HepG2 (cell line): ENCODE data around the gene PTPRCAP. TPM values are rescaled to one million over a fixed set of nuclear protein-coding genes. Genes with fewer than 3 reads are reported as not detected.

ENCODE experiments used
- ETV5 ChIP-seq: IDR thresholded peaks from 2 replicates; pipeline ENCODE4 v1.6.1; 2018; ENCODE audit warnings: missing biosample characterization, missing genetic modification reagents, inconsistent platforms, borderline replicate concordance
- ETV6 ChIP-seq: sonication (generic); formaldehyde crosslinking; conservative IDR thresholded peaks from 2 replicates; pipeline ENCODE4 v1.4.0; 2020; ENCODE audit warnings: missing genetic modification reagents
- HNRNPUL1 ChIP-seq: fragments of 200-400 bp; formaldehyde crosslinking; IDR thresholded peaks from 2 replicates; pipeline ENCODE4 v1.6.1; 2017; ENCODE audit warnings: low read depth, mild to moderate bottlenecking, low read length, moderate library complexity
- SNAI1 ChIP-seq: sonication (generic); formaldehyde crosslinking; IDR thresholded peaks from 2 replicates; pipeline ENCODE4 v1.5.0; 2020; ENCODE audit warnings: mild to moderate bottlenecking, missing genetic modification reagents, borderline replicate concordance
- UBTF ChIP-seq: sonication (generic); formaldehyde crosslinking; IDR thresholded peaks from 2 replicates; pipeline ENCODE4 v1.4.0; 2020; ENCODE audit warnings: mild to moderate bottlenecking, missing genetic modification reagents
- ZNF143 ChIP-seq: sonication (generic); formaldehyde crosslinking; IDR thresholded peaks from 2 replicates; pipeline ENCODE4 v1.4.0; 2020; ENCODE audit warnings: missing genetic modification reagents
- ZNF263 ChIP-seq: sonication (generic); formaldehyde crosslinking; IDR thresholded peaks from 2 replicates; pipeline ENCODE4 v1.4.0; 2020; ENCODE audit warnings: missing genetic modification reagents
- ZNF318 ChIP-seq: sonication (generic); formaldehyde crosslinking; IDR thresholded peaks from 2 replicates; pipeline ENCODE4 v1.4.0; 2020; ENCODE audit warnings: mild to moderate bottlenecking, missing genetic modification reagents
- ZNF468 ChIP-seq: sonication (generic); formaldehyde crosslinking; IDR thresholded peaks from 2 replicates; pipeline ENCODE4 v1.8.0; 2022; ENCODE audit warnings: mild to moderate bottlenecking, moderate library complexity, missing genetic modification reagents
- ZNF609 ChIP-seq: sonication (generic); formaldehyde crosslinking; IDR thresholded peaks from 2 replicates; pipeline ENCODE4 v1.4.0; 2020; ENCODE audit warnings: mild to moderate bottlenecking, missing genetic modification reagents, borderline replicate concordance
- ZNF724P ChIP-seq: sonication (generic); formaldehyde crosslinking; IDR thresholded peaks from 2 replicates; pipeline ENCODE4 v1.8.0; 2022; ENCODE audit warnings: missing genetic modification reagents, borderline replicate concordance
- polyA plus RNA-seq, 8 experiments: library from polyadenylated mRNA; depleted of rRNA in 3 of 8; stranded (reverse) in 7 of 8; unstranded in 1 of 8; fragments of >200 nt; fragmentation: Illumina TruSeq in 4 of 8; extraction: Trizol in 4 of 8; gene quantifications; 2 replicates each; pipeline versions ENCODE4 v1.2.1 to v1.2.3, GENCODE V29; 2011 to 2016; ENCODE audit warnings: low read depth in 4 of 8, missing spikeins in 1 of 8, mixed read lengths in 1 of 8; ENCODE audit not compliant: insufficient read depth in 1 of 8
- total RNA-seq, 5 experiments: library from RNA; depleted of rRNA; stranded (reverse); fragments of >200 nt; fragmentation: Illumina TruSeq; extraction: Trizol; gene quantifications; 2 replicates each; pipeline ENCODE4 v1.2.3, GENCODE V29; 2016; ENCODE audit warnings: low read depth in 1 of 5

Gene PTPRCAP
- total and polyA plus RNA-seq, 2 of the 13 experiments (the other 11 are each of a cell fraction or from before 2014, with no cell fraction given), result 0.60 to 0.70 TPM

GRCh38 chr11:67482827-67483798, 45.6 kb upstream of the PTPRCAP start, which contains the start of gene AIP (continued):
- TF ChIP-seq ZNF143 (no peak), SNAI1 (peak; percentile 89), ZNF318 (peak; percentile 94; the same call in 1 of the 2 replicates), ETV6 (peak; percentile 95), ETV5 (CRISPR knock-in tag) (peak; percentile 86), ZNF468 (no peak), UBTF (no peak; the same call in 1 of the 2 replicates), ZNF609 (CRISPR knock-in tag) (peak; percentile 72), ZNF263 (CRISPR knock-in tag) (peak; percentile 71), HNRNPUL1 (no peak), ZNF724P (CRISPR knock-in tag) (peak; percentile 86; the same call in 1 of the 2 replicates)
